ENCODE results near the gene SLCO2A1.

Gene SLCO2A1

DNA sequence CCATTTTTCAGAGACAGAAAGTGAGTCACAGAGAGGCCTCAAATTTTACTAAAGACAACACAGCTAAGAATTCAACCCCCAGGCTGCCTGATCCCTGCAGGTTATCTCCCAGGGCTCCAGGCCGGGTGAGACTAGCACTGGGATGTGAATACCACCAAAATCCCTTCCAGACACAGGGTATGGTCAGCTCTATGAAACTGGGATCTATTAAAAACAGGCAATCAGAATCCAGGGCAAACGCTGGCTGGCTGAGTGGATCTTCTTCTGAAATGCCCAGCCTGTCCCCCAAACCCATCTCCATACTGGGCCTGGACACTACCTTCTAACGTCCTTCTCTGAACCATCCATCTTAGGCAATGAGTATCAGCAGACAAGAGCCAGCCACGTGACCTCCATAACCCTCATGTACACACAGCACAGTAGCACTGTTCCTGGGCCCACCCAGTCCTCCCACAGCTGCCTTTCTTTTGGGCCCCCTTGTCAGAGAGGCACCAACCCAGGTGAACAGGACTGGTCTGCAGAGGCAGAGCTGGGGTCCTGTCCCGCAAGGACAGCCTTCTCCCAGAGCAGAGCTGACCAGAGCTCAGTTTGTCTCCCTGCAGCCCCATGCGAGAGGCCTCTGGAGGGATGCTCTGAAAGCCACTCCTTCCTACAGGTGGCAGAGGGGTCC is 135.9 kb downstream of the SLCO2A1 start:
- no peaks in the 10 kb centered on the region for H3K36me3 ChIP-seq (ENCODE audit: control insufficient read depth in 4 of 4, insufficient read depth in 4 of 4, low read length in 3 of 4)
- DNase-seq, result no peak
- ChIA-PET CTCF (no interaction called here), POLR2A (no interaction called here)
- H3K27ac ChIP-seq (ENCODE audit: insufficient read depth in 1 of 2, low read depth in 1 of 2, low read length in 2 of 2, poor library complexity in 1 of 2, severe bottlenecking in 2 of 2), result no peak overlapping the region
- WGBS (ENCODE audit: insufficient coverage), result 96% methylated on average over 5 of the region's 6 CpGs
- H3K4me3 ChIP-seq (ENCODE audit: control insufficient read depth in 1 of 7, extremely low read depth in 1 of 7, insufficient read depth in 4 of 7, low read depth in 2 of 7, low read length in 6 of 7), result no peak overlapping the region
- no peaks in the 10 kb centered on the region for H3K9me3 ChIP-seq (ENCODE audit: control extremely low read depth in 1 of 5, control insufficient read depth in 4 of 5, insufficient read depth in 2 of 5, low read depth in 1 of 5, low read length in 4 of 5)
- peaks cover 0 to 30% (median 25%) of the 10 kb centered on the region in 4 experiments for H3K4me1 ChIP-seq (ENCODE audit: control extremely low read depth in 1 of 4, control insufficient read depth in 4 of 4, insufficient read depth in 4 of 4, low read length in 3 of 4)
- H3K27me3 ChIP-seq (replicated peaks in 2 of 5; ENCODE audit: control insufficient read depth in 4 of 5, insufficient read depth in 5 of 5, low read length in 4 of 5), result peaks cover 0 to 45% (median 11%) of the 10 kb centered on the region in 5 experiments

GRCh38 chr3:133892541-133893231 is 137.0 kb downstream of the SLCO2A1 start:
- H3K4me3 ChIP-seq (ENCODE audit: control insufficient read depth in 1 of 7, extremely low read depth in 1 of 7, insufficient read depth in 4 of 7, low read depth in 2 of 7, low read length in 6 of 7), result peak overlapping the region in 1 of 7 experiments; percentile 19
- CTCF ChIA-PET, result interaction anchor here (1.2 to 1.5 kb wide), 2 partner anchors 20 to 38 kb away, joined by 3 to 4 read pairs; no protein-coding TSS in a partner anchor
- WGBS (ENCODE audit: insufficient coverage), result 1% methylated on average over 5 of the region's 6 CpGs

GRCh38 chr3:133891662-133892378 is 137.9 kb downstream of the SLCO2A1 start:
- H3K36me3 ChIP-seq (ENCODE audit: control insufficient read depth in 4 of 4, insufficient read depth in 4 of 4, low read length in 3 of 4), result no peaks in the 10 kb centered on the region
- peaks cover 0 to 38% (median 33%) of the 10 kb centered on the region in 4 experiments for H3K4me1 ChIP-seq (ENCODE audit: control extremely low read depth in 1 of 4, control insufficient read depth in 4 of 4, insufficient read depth in 4 of 4, low read length in 3 of 4)
- H3K27ac ChIP-seq (ENCODE audit: insufficient read depth in 1 of 2, low read depth in 1 of 2, low read length in 2 of 2, poor library complexity in 1 of 2, severe bottlenecking in 2 of 2), result no peak overlapping the region
- H3K27me3 ChIP-seq (replicated peaks in 2 of 5; ENCODE audit: control insufficient read depth in 4 of 5, insufficient read depth in 5 of 5, low read length in 4 of 5), result peaks cover 0 to 35% (median 10%) of the 10 kb centered on the region in 5 experiments
- POLR2A ChIA-PET, result interaction anchor here (0.6 to 1.3 kb wide), 2 partner anchors 51 to 58 kb away, joined by 3 read pairs; no protein-coding TSS in a partner anchor
- no peak for DNase-seq
- 96% methylated on average over 8 of the region's 11 CpGs for WGBS (ENCODE audit: insufficient coverage)
- no peaks in the 10 kb centered on the region for H3K9me3 ChIP-seq (ENCODE audit: control extremely low read depth in 1 of 5, control insufficient read depth in 4 of 5, insufficient read depth in 2 of 5, low read depth in 1 of 5, low read length in 4 of 5)
- CTCF ChIA-PET, result interaction anchor here (0.8 to 1.5 kb wide), 5 partner anchors 13 to 59 kb away, joined by 3 to 4 read pairs (median 3); no protein-coding TSS in a partner anchor
- peak overlapping the region in 1 of 7 experiments; percentile 19 for H3K4me3 ChIP-seq (ENCODE audit: control insufficient read depth in 1 of 7, extremely low read depth in 1 of 7, insufficient read depth in 4 of 7, low read depth in 2 of 7, low read length in 6 of 7)

More at GRCh38 chr3:133892541-133893231, 137.0 kb downstream of the SLCO2A1 start:
- Histone ChIP-seq H3K4me1 (ENCODE audit: control extremely low read depth in 1 of 4, control insufficient read depth in 4 of 4, insufficient read depth in 4 of 4, low read length in 3 of 4) (peaks cover 0 to 35% (median 30%) of the 10 kb centered on the region in 4 experiments), H3K9me3 (ENCODE audit: control extremely low read depth in 1 of 5, control insufficient read depth in 4 of 5, insufficient read depth in 2 of 5, low read depth in 1 of 5, low read length in 4 of 5) (no peaks in the 10 kb centered on the region), H3K27ac (ENCODE audit: insufficient read depth in 1 of 2, low read depth in 1 of 2, low read length in 2 of 2, poor library complexity in 1 of 2, severe bottlenecking in 2 of 2) (no peak overlapping the region), H3K27me3 (replicated peaks in 2 of 5; ENCODE audit: control insufficient read depth in 4 of 5, insufficient read depth in 5 of 5, low read length in 4 of 5) (peaks cover 0 to 44% (median 11%) of the 10 kb centered on the region in 5 experiments), H3K36me3 (ENCODE audit: control insufficient read depth in 4 of 4, insufficient read depth in 4 of 4, low read length in 3 of 4) (no peaks in the 10 kb centered on the region)
- POLR2A ChIA-PET, result interaction anchor here (1.3 kb wide), 1 partner anchor 59 kb away, joined by 3 read pairs; no protein-coding TSS in a partner anchor
- peak; percentile 71 to 84 (median 77) for DNase-seq

DNA sequence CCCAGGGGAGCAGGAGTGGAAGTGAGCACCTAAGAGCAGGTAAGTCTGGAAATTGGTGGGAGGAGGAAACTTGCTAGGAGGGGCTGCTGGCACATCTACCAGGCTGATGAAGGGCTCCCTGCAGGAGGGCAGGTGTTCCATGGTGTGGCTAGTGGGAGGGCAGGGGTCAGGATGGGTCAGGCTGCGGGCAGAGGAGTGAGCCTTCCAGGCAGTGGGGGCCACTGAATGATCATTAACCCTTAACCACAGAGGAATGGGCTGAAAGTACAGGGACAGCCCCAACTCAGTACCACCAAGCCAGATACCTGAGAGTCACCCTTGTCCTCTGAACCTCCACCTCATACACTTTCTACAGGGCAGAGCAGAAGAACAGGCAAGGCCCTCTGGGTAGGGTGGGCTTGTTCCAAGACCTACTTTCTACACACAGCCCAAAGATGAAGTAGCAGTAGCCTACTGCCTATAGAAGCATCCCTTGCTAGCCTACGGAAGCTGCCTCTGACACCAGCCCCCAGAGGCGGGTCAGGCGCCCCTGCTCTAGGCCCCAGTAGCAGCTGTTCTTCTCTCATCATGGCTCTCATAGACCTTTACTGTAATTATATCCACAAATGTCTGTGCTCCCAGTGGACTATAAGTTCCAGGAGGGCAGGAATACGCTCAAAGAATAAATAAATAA is 138.6 kb downstream of the SLCO2A1 start:
- CTCF ChIA-PET, result interaction anchor here (0.8 to 1.5 kb wide), 4 partner anchors 12 to 59 kb away, joined by 3 to 4 read pairs (median 4); no protein-coding TSS in a partner anchor
- no peak overlapping the region for H3K4me3 ChIP-seq (ENCODE audit: control insufficient read depth in 1 of 7, extremely low read depth in 1 of 7, insufficient read depth in 4 of 7, low read depth in 2 of 7, low read length in 6 of 7)
- no peaks in the 10 kb centered on the region for H3K9me3 ChIP-seq (ENCODE audit: control extremely low read depth in 1 of 5, control insufficient read depth in 4 of 5, insufficient read depth in 2 of 5, low read depth in 1 of 5, low read length in 4 of 5)
- H3K27me3 ChIP-seq (replicated peaks in 2 of 5; ENCODE audit: control insufficient read depth in 4 of 5, insufficient read depth in 5 of 5, low read length in 4 of 5), result peaks cover 0 to 28% (median 5%) of the 10 kb centered on the region in 5 experiments
- POLR2A ChIA-PET, result interaction anchor here (0.6 kb wide), 1 partner anchor 50 kb away, joined by 3 read pairs; no protein-coding TSS in a partner anchor
- H3K4me1 ChIP-seq (ENCODE audit: control extremely low read depth in 1 of 4, control insufficient read depth in 4 of 4, insufficient read depth in 4 of 4, low read length in 3 of 4), result peaks cover 0 to 34% (median 31%) of the 10 kb centered on the region in 4 experiments
- H3K27ac ChIP-seq (ENCODE audit: insufficient read depth in 1 of 2, low read depth in 1 of 2, low read length in 2 of 2, poor library complexity in 1 of 2, severe bottlenecking in 2 of 2), result no peak overlapping the region
- no peak for DNase-seq
- no peaks in the 10 kb centered on the region for H3K36me3 ChIP-seq (ENCODE audit: control insufficient read depth in 4 of 4, insufficient read depth in 4 of 4, low read length in 3 of 4)
- 92% methylated on average over 5 of the region's 5 CpGs for WGBS (ENCODE audit: insufficient coverage)

DNA sequence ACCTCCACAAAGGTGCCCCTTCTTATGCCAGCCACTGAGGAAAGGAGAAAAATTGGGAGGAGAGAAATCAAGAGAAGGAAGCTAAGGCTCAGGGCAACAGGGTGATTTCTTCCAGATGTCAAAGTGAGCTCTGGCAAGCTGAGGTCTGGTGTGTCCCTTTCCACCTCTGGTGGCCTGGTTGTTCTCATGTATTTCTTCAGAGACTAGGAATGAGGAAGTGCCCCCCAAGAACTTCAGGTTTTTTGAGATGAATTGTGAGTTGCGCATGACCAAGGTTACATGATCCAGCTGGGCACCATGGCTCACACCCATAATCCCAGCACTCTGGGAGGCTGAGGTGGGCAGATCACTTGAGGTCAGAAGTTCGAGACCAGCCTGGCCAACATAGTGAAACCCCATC is 139.7 kb downstream of the SLCO2A1 start:
- Histone ChIP-seq H3K36me3 (ENCODE audit: control insufficient read depth in 4 of 4, insufficient read depth in 4 of 4, low read length in 3 of 4) (no peaks in the 10 kb centered on the region), H3K4me3 (ENCODE audit: control insufficient read depth in 1 of 7, extremely low read depth in 1 of 7, insufficient read depth in 4 of 7, low read depth in 2 of 7, low read length in 6 of 7) (no peak overlapping the region), H3K27me3 (replicated peaks in 2 of 5; ENCODE audit: control insufficient read depth in 4 of 5, insufficient read depth in 5 of 5, low read length in 4 of 5) (peaks cover 0 to 18% (median 5%) of the 10 kb centered on the region in 5 experiments), H3K27ac (ENCODE audit: insufficient read depth in 1 of 2, low read depth in 1 of 2, low read length in 2 of 2, poor library complexity in 1 of 2, severe bottlenecking in 2 of 2) (no peak overlapping the region), H3K9me3 (ENCODE audit: control extremely low read depth in 1 of 5, control insufficient read depth in 4 of 5, insufficient read depth in 2 of 5, low read depth in 1 of 5, low read length in 4 of 5) (no peaks in the 10 kb centered on the region), H3K4me1 (ENCODE audit: control extremely low read depth in 1 of 4, control insufficient read depth in 4 of 4, insufficient read depth in 4 of 4, low read length in 3 of 4) (peaks cover 0 to 27% (median 21%) of the 10 kb centered on the region in 4 experiments)
- WGBS (ENCODE audit: insufficient coverage), result 100% methylated on average over 1 of the region's 2 CpGs
- POLR2A ChIA-PET, result no interaction called here
- CTCF ChIA-PET, result no interaction called here
- peak in 2 of 3 donors; percentile 47 to 56 for DNase-seq

GRCh38 chr3:133888726-133889340 is 140.9 kb downstream of the SLCO2A1 start:
- Histone ChIP-seq H3K4me1 (ENCODE audit: control extremely low read depth in 1 of 4, control insufficient read depth in 4 of 4, insufficient read depth in 4 of 4, low read length in 3 of 4) (peaks cover 0 to 22% (median 16%) of the 10 kb centered on the region in 4 experiments), H3K27ac (ENCODE audit: insufficient read depth in 1 of 2, low read depth in 1 of 2, low read length in 2 of 2, poor library complexity in 1 of 2, severe bottlenecking in 2 of 2) (no peak overlapping the region), H3K4me3 (ENCODE audit: control insufficient read depth in 1 of 7, extremely low read depth in 1 of 7, insufficient read depth in 4 of 7, low read depth in 2 of 7, low read length in 6 of 7) (no peak overlapping the region), H3K9me3 (ENCODE audit: control extremely low read depth in 1 of 5, control insufficient read depth in 4 of 5, insufficient read depth in 2 of 5, low read depth in 1 of 5, low read length in 4 of 5) (no peaks in the 10 kb centered on the region), H3K36me3 (ENCODE audit: control insufficient read depth in 4 of 4, insufficient read depth in 4 of 4, low read length in 3 of 4) (no peaks in the 10 kb centered on the region), H3K27me3 (replicated peaks in 2 of 5; ENCODE audit: control insufficient read depth in 4 of 5, insufficient read depth in 5 of 5, low read length in 4 of 5) (peaks cover 0 to 7% (median 1%) of the 10 kb centered on the region in 5 experiments)
- POLR2A ChIA-PET, result no interaction called here
- CTCF ChIA-PET, result interaction anchor here (1.1 kb wide), 1 partner anchor 67 kb away, joined by 3 read pairs; no protein-coding TSS in a partner anchor
- 96% methylated on average over 4 of the region's 9 CpGs for WGBS (ENCODE audit: insufficient coverage)
- DNase-seq, result no peak
